DLD1 (cell line): ENCODE data around the gene PGAM5.

ENCODE experiments used
- in situ Hi-C: cut with HindIII; loops from 2 replicates; pipeline ENCODE4 v1.10.0; 2017; ENCODE audit warnings: low sequenced_read_pairs

Gene PGAM5

GRCh38 chr12:132710405-132711079 lies at the start of gene PGAM5:
PGAM5 (plus strand) TSS chr12:132710842; CDS start chr12:132710877, 35 bp downstream.
- in situ Hi-C loops: no loop called here

GRCh38 chr12:132660996-132661395 lies 49.6 kb upstream of the PGAM5 start:
- in situ Hi-C loops: no loop called here

GRCh38 chr12:132661972-132662371 lies 48.7 kb upstream of the PGAM5 start:
- in situ Hi-C loops: no loop called here

GRCh38 chr12:132662901-132663755 lies 47.5 kb upstream of the PGAM5 start:
- in situ Hi-C loops: no loop called here

GRCh38 chr12:132664206-132665148 lies 46.2 kb upstream of the PGAM5 start:
- in situ Hi-C loops: no loop called here

- in situ Hi-C loops: no loop called here
Measured at GRCh38 chr12:132665149-132665491, 45.5 kb upstream of the PGAM5 start.

GRCh38 chr12:132665794-132666193 lies 44.8 kb upstream of the PGAM5 start:
- in situ Hi-C loops: no loop called here

- in situ Hi-C loops: no loop called here
Measured at GRCh38 chr12:132668191-132669088, 42.2 kb upstream of the PGAM5 start.

GRCh38 chr12:132669166-132669879 lies 41.3 kb upstream of the PGAM5 start:
- in situ Hi-C loops: no loop called here

- in situ Hi-C loops: no loop called here
Measured at GRCh38 chr12:132672116-132672515, 38.5 kb upstream of the PGAM5 start.

GRCh38 chr12:132672678-132673077 lies 38.0 kb upstream of the PGAM5 start:
- in situ Hi-C loops: no loop called here

GRCh38 chr12:132673288-132674179 lies 37.1 kb upstream of the PGAM5 start:
- in situ Hi-C loops: no loop called here

GRCh38 chr12:132674561-132674960 lies 36.1 kb upstream of the PGAM5 start:
- in situ Hi-C loops: no loop called here

- in situ Hi-C loops: no loop called here
Measured at GRCh38 chr12:132675757-132676432, 34.7 kb upstream of the PGAM5 start.

GRCh38 chr12:132677492-132677891 lies 33.1 kb upstream of the PGAM5 start:
- in situ Hi-C loops: no loop called here

GRCh38 chr12:132685400-132685799 lies 25.2 kb upstream of the PGAM5 start:
- in situ Hi-C loops: no loop called here

GRCh38 chr12:132686825-132687210 lies 23.8 kb upstream of the PGAM5 start:
- in situ Hi-C loops: no loop called here
